Cortex of kidney (tissue), 1 donor: ENCODE data around the gene VSTM2B.

ENCODE experiments used
- DNase-seq: peaks from one replicate; lab custom pipeline; 2025; lab: John Stamatoyannopoulos, UW

VSTM2B gene

GRCh38 chr19:29495901-29496441, 29.8 kb upstream of the VSTM2B start:
- DNase-seq = no peak

DNA sequence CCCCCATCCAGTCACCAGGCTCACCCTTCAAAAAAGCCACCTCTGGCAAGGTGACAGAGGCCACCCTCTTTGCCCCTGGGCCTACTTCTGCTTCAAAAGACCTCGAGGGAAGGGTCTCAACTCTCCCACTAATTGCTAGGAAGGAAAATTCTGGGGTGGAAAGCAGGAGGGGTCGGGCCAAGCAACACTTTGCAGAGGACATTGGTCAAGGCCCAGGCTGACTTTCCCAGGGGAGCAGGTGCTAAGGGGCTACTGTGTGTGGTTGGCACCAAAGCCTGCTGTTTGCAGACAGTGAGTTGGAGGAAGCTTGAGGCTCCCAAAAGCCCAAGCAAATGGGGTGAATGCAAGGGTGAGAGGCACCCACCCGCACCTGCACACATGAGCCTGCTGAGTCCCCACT, 28.6 kb upstream of the VSTM2B start:
- DNase-seq = no peak

DNA sequence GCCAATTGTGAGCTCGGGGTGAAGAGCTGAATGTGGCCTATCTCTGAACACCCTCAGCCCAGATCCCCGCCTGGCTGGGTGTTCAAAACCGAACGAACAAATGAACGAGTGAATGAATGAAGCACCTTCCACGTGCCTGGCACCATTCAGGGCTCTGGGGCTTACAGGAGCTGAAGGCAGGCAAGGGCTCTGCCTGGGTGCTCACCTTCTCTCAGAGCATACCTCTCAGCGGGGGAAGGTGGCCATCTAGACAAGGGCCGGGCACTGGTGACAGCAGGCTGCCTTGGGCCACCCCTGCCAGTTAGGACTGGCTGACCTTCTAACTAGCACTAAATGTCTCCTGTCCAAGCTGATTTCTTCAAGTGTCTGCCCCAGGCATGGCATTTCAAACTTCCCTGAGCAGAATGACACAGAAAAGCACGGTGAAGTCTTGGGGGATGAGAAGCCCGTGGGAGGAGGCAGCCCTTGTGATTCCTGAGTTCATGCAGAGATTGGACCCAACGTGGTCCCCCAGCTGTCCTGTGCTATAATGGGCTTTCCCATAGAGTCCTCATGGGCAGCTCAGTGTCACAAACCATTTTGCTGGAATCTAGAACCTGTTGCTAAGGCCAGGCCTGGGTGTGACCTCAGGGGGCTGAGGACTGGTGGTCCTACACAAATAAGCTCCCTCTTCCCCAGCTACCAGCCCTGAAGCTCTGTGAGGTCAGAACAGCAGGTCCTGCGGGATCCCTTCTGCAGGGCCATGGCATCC, 27.9 kb upstream of the VSTM2B start:
- DNase-seq = no peak

DNA sequence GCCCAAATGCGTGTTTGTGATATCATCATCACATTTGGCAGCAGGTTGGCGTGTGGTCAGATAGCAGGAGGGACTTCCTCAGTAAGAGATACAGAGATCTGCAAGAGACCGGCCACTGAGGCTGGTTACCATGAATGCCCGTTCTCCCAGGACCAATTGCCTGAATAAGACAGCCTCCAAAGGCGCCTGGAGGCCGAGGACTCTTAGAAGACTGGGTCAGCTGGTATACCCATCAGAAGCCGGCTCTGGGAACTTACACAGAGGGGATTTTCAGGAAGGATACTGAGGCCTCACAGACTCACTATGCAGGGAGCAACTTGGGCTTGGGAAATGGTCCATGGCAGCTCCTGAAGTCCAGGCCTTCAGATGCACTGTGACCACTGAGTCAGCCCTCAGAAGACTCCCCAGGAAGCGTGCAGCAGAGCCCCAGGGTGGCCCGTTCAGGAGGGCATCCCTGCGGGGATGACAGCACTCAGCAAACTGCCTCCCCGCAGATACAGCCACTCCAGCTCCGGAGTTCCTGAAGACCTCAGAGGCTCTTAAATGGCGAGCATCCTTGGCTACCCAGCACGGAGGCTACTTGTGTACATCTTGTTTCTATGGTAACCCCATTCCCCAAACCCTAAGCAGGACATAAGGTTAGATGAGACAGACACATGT, 26.4 kb upstream of the VSTM2B start:
- DNase-seq = no peak

- no peak for DNase-seq
Measured at GRCh38 chr19:29499921-29500590, 25.7 kb upstream of the VSTM2B start.

- no peak for DNase-seq
Measured at GRCh38 chr19:29501816-29502580, 23.8 kb upstream of the VSTM2B start.

DNA sequence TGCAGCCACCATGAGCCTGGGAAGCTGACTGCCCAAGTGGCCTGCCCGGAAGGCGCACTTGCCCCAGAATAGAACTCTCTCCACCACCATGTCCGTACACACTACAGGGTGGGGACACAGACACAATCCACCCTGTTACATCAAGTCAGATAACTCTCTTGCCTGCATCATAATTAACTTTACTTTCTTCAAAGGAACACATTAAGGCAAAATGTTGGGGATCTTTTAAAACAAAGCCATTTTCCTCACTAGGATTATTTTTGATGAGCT, 23.3 kb upstream of the VSTM2B start:
- DNase-seq = no peak

GRCh38 chr19:29503140-29503758, 22.5 kb upstream of the VSTM2B start:
- DNase-seq = no peak

DNA sequence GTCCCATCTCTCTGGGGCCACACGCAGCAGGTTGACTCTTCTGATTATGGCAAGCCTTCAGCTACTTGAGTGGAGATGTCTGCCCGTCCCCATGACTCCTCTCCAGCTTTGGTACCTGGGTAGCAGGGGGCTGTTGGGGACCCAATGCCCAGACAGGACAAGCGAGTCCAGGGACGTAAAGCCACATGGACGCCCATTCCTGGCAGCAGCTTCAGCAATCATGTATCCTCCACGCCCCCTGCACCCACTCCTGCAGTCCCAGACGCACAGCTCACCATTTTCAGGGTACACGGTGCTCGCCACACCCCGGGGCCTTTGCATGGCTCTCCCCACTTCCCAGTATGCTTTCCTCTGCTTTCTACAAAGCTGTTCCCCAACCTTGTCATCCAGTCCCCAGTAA, 22.0 kb upstream of the VSTM2B start:
- DNase-seq = no peak

GRCh38 chr19:29504454-29504853, 21.3 kb upstream of the VSTM2B start:
- no peak for DNase-seq

GRCh38 chr19:29505097-29505824, 20.5 kb upstream of the VSTM2B start:
- DNase-seq = no peak

- DNase-seq = no peak
Measured at GRCh38 chr19:29506619-29506911, 19.2 kb upstream of the VSTM2B start.

- no peak for DNase-seq
Measured at GRCh38 chr19:29507081-29507860, 18.5 kb upstream of the VSTM2B start.

GRCh38 chr19:29508181-29508580, 17.6 kb upstream of the VSTM2B start:
- no peak for DNase-seq

DNA sequence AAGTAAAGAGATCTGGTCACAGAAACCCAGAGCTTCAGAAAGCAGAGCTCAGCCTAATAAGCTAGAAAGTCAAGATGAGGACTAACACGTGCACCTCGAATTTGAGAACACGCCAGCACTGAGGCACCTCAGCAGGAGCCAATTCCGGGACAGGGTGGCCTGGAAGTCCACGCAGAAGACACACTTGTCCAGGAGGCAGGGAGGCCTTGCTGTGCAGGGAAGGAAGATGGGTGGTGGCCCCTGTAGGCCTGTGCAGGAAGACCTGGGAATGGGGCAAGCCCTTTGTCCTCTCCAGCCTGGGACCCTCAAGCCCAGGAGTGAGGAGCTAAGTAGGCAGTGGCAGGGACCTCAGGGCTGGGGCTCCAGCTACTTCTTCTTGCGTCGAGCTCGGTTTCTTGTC, 16.3 kb upstream of the VSTM2B start:
- DNase-seq = no peak

DNA sequence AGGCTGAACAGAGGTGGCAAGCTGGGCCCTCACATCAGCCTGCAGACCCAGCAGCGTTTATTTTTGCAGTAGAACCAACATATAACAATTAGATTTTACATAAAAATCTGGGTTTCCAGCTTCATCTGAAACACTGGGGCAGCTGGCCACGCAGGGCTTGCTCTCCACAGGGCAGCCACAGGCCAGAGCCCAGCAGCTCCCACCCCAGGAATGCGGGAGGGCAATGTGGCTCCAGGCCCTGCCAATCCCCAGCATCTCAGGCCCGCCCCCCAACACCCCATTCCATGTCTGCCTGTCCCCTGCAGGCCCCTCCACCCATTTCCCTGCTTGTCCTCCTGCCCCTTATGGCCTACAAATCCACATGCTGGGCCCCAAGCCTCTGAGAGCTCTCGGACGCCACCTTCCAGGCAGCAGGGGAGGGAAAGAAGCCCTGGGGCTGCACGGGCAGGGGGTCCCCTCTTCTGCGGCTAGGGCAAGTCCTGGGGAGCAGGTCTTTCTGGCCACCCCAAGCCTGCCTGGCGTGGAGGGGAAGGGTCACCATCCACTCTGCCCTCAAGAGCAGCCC, 15.0 kb upstream of the VSTM2B start:
- no peak for DNase-seq

DNA sequence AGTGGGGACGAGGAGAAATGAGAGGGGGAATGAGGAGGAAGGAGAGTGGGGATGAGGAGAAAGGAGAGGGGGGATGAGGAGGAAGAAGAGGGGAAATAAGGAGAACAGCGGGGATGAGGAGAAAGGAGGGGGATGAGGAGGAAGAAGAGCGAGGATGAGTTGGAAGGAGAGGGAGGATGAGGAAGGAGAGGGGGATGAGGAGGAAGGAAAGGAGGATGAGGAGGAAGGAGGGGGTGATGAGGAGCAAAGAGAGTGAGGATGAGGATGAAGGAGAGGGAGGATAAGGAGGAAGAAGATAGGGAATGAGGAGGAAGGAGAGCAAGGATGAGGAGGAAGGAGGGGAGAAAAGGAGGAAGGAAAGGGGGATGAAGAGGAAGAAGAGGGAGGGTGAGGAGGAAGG, 14.0 kb upstream of the VSTM2B start:
- no peak for DNase-seq

DNA sequence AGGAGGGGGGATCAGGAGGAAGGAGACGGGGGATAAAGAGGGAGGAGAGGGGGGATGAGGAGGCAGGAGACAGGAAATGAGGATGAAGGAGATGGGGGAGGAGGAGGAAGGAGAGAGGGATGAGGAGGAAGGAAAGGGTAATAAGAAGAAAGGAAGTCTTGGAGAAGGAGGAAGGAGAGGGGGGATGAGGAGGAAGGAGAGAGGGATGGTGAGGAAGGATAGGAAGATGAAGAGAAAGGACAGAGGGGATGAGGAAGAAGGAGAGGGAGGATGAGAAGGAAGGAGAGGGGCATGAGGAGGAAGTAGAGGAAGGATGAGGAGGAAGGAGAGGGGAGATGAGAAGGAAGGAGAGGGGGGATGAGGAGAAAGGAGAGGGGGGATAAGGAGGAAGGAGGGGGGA, 13.0 kb upstream of the VSTM2B start:
- DNase-seq = no peak

GRCh38 chr19:29514525-29515232, 11.1 kb upstream of the VSTM2B start:
- no peak for DNase-seq

DNA sequence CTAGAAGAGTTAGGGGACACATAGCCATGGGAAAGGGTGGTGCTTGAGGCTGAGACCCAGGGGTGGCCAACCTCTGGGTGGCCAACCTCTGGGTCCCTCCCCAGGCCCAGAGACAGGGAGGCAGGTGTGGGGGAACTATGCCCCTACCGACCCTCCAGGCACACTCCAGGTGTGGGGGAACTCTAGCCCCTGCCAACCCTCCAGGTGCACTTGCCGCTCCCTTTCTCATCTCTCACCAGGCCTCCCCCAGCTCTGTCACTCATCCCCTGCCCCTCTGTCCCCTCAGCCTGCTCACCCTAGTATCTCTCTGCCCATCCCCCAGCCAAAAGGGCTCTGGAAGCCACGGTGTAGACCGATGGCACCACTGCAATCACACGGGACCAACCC, 10.6 kb upstream of the VSTM2B start:
- DNase-seq = no peak
